SK-N-SH (cell line): ENCODE results near the gene SEPTIN12. TPM values are rescaled to one million over a fixed set of nuclear protein-coding genes. Genes with fewer than 3 reads are reported as not detected.

Source experiments
- EP300 ChIP-seq, 2 experiments: IDR thresholded peaks; 2 replicates each; pipeline versions ENCODE4 v1.4.0 to v1.6.1; 2012; ENCODE audit warnings: borderline replicate concordance in 1 of 2, low read depth in 1 of 2, low read length in 1 of 2
- FOSL2 ChIP-seq: IDR thresholded peaks from 2 replicates; pipeline ENCODE4 v1.4.0; 2012; ENCODE audit warnings: low read depth, mild to moderate bottlenecking, moderate library complexity, borderline replicate concordance
- FOXJ3 ChIP-seq: sonication (generic); formaldehyde crosslinking; IDR thresholded peaks from 2 replicates; pipeline ENCODE4 v1.5.1; 2020; ENCODE audit warnings: mild to moderate bottlenecking, missing genetic modification reagents
- GABPA ChIP-seq: IDR thresholded peaks from 2 replicates; pipeline ENCODE4 v1.4.0; 2012; ENCODE audit warnings: low read depth, mild to moderate bottlenecking
- GATA2 ChIP-seq: sonication (generic); formaldehyde crosslinking; IDR thresholded peaks from 2 replicates; pipeline ENCODE4 v1.5.0; 2020; ENCODE audit warnings: mild to moderate bottlenecking, missing genetic modification reagents
- JUND ChIP-seq: IDR thresholded peaks from 2 replicates; pipeline ENCODE4 v1.4.0; 2012
- MEF2A ChIP-seq: IDR thresholded peaks from 2 replicates; pipeline ENCODE4 v1.4.0; 2012; ENCODE audit warnings: low read depth, borderline replicate concordance
- NRF1 ChIP-seq: IDR thresholded peaks from 2 replicates; pipeline ENCODE4 v1.6.1; 2012; ENCODE audit warnings: low read depth, mild to moderate bottlenecking, low read length
- POLR2AphosphoS5 ChIP-seq: IDR thresholded peaks from 2 replicates; pipeline ENCODE4 v1.6.1; 2012; ENCODE audit warnings: low read depth, low read length
- RFX5 ChIP-seq: IDR thresholded peaks from 2 replicates; pipeline ENCODE4 v1.6.1; 2012; ENCODE audit warnings: mild to moderate bottlenecking, improper control_type of control experiment, low read length
- RXRA ChIP-seq: IDR thresholded peaks from 2 replicates; pipeline ENCODE4 v1.4.0; 2012; ENCODE audit warnings: low read depth, mild to moderate bottlenecking, borderline replicate concordance
- SMC3 ChIP-seq: IDR thresholded peaks from 2 replicates; pipeline ENCODE4 v1.6.1; 2012; ENCODE audit warnings: low read depth, low read length, improper control_type of control experiment
- TCF12 ChIP-seq: IDR thresholded peaks from 2 replicates; pipeline ENCODE4 v1.4.0; 2012
- TEAD4 ChIP-seq: IDR thresholded peaks from 2 replicates; pipeline ENCODE4 v1.4.0; 2012; ENCODE audit warnings: mild to moderate bottlenecking, borderline replicate concordance; ENCODE audit not compliant: insufficient read depth
- USF2 ChIP-seq: fragments of 150-350 bp; IDR thresholded peaks from 2 replicates; pipeline ENCODE4 v1.6.1; 2017; ENCODE audit warnings: antibody characterized with exemption, low read length, low read depth, borderline replicate concordance
- YY1 ChIP-seq: IDR thresholded peaks from 2 replicates; pipeline ENCODE4 v1.4.0; 2012; ENCODE audit warnings: low read depth, mild to moderate bottlenecking
- polyA plus RNA-seq, 3 experiments: library from polyadenylated mRNA; depleted of rRNA; stranded (reverse); fragments of >200 nt; gene quantifications; 2 replicates each; pipeline ENCODE4 v1.2.3, GENCODE V29; 2012
- TF ChIP-seq, protein P1 (sequence below): fragments of 200-600 bp; sonication (generic); IDR thresholded peaks from 2 replicates; pipeline ENCODE4 v1.6.1; 2017; ENCODE audit warnings: antibody characterized with exemption, mild to moderate bottlenecking, moderate library complexity
- TF ChIP-seq, protein P2 (sequence below): IDR thresholded peaks from 2 replicates; pipeline ENCODE4; 2012

SEPTIN12 gene
- polyA plus RNA-seq, 1 of the 3 experiments (the other 2 are of a cell fraction): 0.07 TPM

DNA sequence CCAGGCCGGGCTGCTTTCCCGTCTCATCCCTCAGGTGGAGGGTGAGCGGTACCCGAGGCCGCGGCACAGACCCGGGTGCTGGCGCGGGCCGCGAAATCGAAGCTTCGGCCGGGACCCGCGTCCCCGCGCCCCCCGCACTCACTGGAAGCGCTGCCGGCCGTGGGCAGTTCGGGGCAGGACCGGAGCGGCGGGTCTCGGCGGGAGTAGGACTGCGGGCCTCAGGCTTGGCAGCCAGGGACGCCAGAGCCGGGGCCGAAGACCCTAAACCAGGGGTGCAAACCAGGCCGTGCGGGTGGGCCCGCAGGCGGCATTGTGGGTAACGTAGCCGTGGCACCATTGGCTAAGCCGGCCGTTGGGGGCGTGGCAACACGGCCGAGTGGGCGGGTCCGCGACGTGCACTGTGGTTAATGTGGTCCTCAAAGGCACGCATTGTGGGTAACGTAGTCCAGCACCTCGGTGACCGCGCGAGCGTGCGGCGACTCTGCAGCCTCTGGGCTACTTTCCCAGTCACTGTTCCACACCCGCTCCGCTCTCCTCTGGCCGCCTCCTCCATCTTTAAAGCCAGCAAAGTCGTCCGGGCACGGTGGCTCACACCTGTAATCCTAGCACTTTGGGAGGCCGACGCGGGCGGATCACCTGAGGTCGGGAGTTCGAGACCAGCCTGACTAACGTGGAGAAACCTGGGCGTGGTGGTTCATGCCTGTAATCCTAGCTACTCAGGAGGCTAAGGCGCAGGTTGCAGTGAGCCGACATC, 21.1 kb downstream of the SEPTIN12 start, which contains the start of gene ZNF500 (continued):
- TF ChIP-seq GABPA: peak; percentile 57
- no peak for TF ChIP-seq JUND
- TF ChIP-seq NRF1: peak; percentile 19; the same call in 1 of the 2 replicates
- no peak for TF ChIP-seq FOXJ3 (CRISPR knock-in tag)
- TF ChIP-seq RFX5: no peak
- peak; percentile 80 for TF ChIP-seq POLR2AphosphoS5
- no peak for TF ChIP-seq TEAD4
- TF ChIP-seq MEF2A: no peak
- TF ChIP-seq FOSL2: no peak
- TF ChIP-seq, protein P1, sequence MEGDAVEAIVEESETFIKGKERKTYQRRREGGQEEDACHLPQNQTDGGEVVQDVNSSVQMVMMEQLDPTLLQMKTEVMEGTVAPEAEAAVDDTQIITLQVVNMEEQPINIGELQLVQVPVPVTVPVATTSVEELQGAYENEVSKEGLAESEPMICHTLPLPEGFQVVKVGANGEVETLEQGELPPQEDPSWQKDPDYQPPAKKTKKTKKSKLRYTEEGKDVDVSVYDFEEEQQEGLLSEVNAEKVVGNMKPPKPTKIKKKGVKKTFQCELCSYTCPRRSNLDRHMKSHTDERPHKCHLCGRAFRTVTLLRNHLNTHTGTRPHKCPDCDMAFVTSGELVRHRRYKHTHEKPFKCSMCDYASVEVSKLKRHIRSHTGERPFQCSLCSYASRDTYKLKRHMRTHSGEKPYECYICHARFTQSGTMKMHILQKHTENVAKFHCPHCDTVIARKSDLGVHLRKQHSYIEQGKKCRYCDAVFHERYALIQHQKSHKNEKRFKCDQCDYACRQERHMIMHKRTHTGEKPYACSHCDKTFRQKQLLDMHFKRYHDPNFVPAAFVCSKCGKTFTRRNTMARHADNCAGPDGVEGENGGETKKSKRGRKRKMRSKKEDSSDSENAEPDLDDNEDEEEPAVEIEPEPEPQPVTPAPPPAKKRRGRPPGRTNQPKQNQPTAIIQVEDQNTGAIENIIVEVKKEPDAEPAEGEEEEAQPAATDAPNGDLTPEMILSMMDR: no peak
- TF ChIP-seq SMC3: no peak
- no peak for TF ChIP-seq GATA2
- no peak for TF ChIP-seq USF2
- TF ChIP-seq, protein P2, sequence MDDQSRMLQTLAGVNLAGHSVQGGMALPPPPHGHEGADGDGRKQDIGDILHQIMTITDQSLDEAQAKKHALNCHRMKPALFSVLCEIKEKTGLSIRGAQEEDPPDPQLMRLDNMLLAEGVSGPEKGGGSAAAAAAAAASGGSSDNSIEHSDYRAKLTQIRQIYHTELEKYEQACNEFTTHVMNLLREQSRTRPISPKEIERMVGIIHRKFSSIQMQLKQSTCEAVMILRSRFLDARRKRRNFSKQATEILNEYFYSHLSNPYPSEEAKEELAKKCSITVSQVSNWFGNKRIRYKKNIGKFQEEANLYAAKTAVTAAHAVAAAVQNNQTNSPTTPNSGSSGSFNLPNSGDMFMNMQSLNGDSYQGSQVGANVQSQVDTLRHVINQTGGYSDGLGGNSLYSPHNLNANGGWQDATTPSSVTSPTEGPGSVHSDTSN: no peak
- no peak for TF ChIP-seq EP300 (IDR thresholded peaks at IDR 0.05; ENCODE audit: borderline replicate concordance in 1 of 2, low read depth in 1 of 2, low read length in 1 of 2)
- peak; percentile 63; the same call in 1 of the 2 replicates for TF ChIP-seq YY1
- TF ChIP-seq TCF12: no peak
- no peak for TF ChIP-seq RXRA
